ENCODE results near the gene CBX5. TPM values are rescaled to one million over a fixed set of nuclear protein-coding genes. Genes with fewer than 3 reads are reported as not detected.

CBX5 gene
- total RNA-seq, 1 experiment from 2014 or later = 173 TPM

GRCh38 chr12:54201001-54201794, 78.7 kb downstream of the CBX5 start:
- intact Hi-C loops (cut with micrococcal nuclease; ENCODE audit: unreplicated experiment) = loop anchor here (2.0 kb wide), 1 partner anchor 194 kb away; no protein-coding TSS in a partner anchor
- no peaks in the 10 kb centered on the region for H3K36me3 Mint-ChIP-seq (ENCODE audit: insufficient read depth, unreplicated experiment)
- peak; percentile 98 for TF ChIP-seq CTCF (IDR thresholded peaks at IDR 0.05; ENCODE audit: unreplicated experiment)
- no TSS peak for BruUV-seq (replicated peaks)
- no peak overlapping the region for H3K4me3 Mint-ChIP-seq (ENCODE audit: low read depth, unreplicated experiment)
- no peaks in the 10 kb centered on the region for H3K9me3 Mint-ChIP-seq (ENCODE audit: low read depth, unreplicated experiment)
- no peaks in the 10 kb centered on the region for H3K4me1 Mint-ChIP-seq (ENCODE audit: low read depth, unreplicated experiment)
- H3K27ac Mint-ChIP-seq (ENCODE audit: unreplicated experiment) = no peak overlapping the region
- CTCF ChIA-PET = interaction anchor here (0.6 to 2.2 kb wide), 23 partner anchors 8 to 499 kb away, joined by 3 to 58 read pairs (median 4); partner anchors contain the start of genes HOXC10, HOXC5, HOXC6 and HOXC8
- peaks cover 82% of the 10 kb centered on the region for H3K27me3 Mint-ChIP-seq (ENCODE audit: unreplicated experiment)
- peak; percentile 88 for DNase-seq

DNA sequence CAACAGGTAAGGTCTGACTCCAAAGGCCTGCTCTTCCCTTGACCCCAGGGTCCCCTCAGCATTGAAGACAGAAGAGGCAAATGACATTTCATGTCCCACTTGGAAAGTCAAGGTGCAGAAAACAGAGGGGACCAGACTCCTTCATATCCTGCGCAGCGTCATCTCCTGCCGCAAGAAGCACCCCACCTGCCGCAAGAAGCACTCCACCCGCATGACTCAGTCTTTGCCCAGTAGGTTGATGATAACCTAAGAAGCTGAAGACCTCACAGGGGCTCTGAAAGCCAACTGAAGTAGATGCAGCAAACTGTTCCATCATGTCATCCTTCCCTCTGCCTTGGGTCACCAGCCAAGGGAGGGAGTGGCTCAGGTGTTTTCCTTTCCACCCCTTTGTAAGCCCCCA, 79.5 kb downstream of the CBX5 start:
- CTCF ChIA-PET = interaction anchor here (1.6 to 1.9 kb wide), 3 partner anchors 9 to 210 kb away, joined by 5 to 58 read pairs (median 24); partner anchors contain the start of gene HOXC5
- H3K36me3 Mint-ChIP-seq (ENCODE audit: insufficient read depth, unreplicated experiment) = no peaks in the 10 kb centered on the region
- no TSS peak for BruUV-seq (replicated peaks)
- H3K27me3 Mint-ChIP-seq (ENCODE audit: unreplicated experiment) = peaks cover 82% of the 10 kb centered on the region
- no peak overlapping the region for H3K27ac Mint-ChIP-seq (ENCODE audit: unreplicated experiment)
- TF ChIP-seq CTCF (IDR thresholded peaks at IDR 0.05; ENCODE audit: unreplicated experiment) = no peak
- no peak for DNase-seq
- intact Hi-C loops (cut with micrococcal nuclease; ENCODE audit: unreplicated experiment) = loop anchor here (2.0 kb wide), 1 partner anchor 194 kb away; no protein-coding TSS in a partner anchor
- H3K9me3 Mint-ChIP-seq (ENCODE audit: low read depth, unreplicated experiment) = no peaks in the 10 kb centered on the region
- H3K4me3 Mint-ChIP-seq (ENCODE audit: low read depth, unreplicated experiment) = no peak overlapping the region
- H3K4me1 Mint-ChIP-seq (ENCODE audit: low read depth, unreplicated experiment) = peaks cover 6% of the 10 kb centered on the region

GRCh38 chr12:54199917-54200316, 80.0 kb downstream of the CBX5 start:
- Mint-ChIP-seq H3K27me3 (ENCODE audit: unreplicated experiment) (peaks cover 82% of the 10 kb centered on the region), H3K9me3 (ENCODE audit: low read depth, unreplicated experiment) (no peaks in the 10 kb centered on the region), H3K27ac (ENCODE audit: unreplicated experiment) (no peak overlapping the region), H3K36me3 (ENCODE audit: insufficient read depth, unreplicated experiment) (no peaks in the 10 kb centered on the region), H3K4me3 (ENCODE audit: low read depth, unreplicated experiment) (no peak overlapping the region), H3K4me1 (ENCODE audit: low read depth, unreplicated experiment) (peaks cover 10% of the 10 kb centered on the region)
- no peak for TF ChIP-seq CTCF (IDR thresholded peaks at IDR 0.05; ENCODE audit: unreplicated experiment)
- intact Hi-C loops (cut with micrococcal nuclease; ENCODE audit: unreplicated experiment) = loop anchor here (2.0 kb wide), 1 partner anchor 193 kb away; no protein-coding TSS in a partner anchor
- CTCF ChIA-PET = interaction anchor here (0.6 to 1.9 kb wide), 3 partner anchors 167 to 182 kb away, joined by 3 to 58 read pairs (median 4); partner anchors contain the start of gene HOXC5
- no TSS peak for BruUV-seq (replicated peaks)
- DNase-seq = no peak

GRCh38 chr12:54199034-54199433, 80.9 kb downstream of the CBX5 start:
- DNase-seq = no peak
- no peak for TF ChIP-seq CTCF (IDR thresholded peaks at IDR 0.05; ENCODE audit: unreplicated experiment)
- no peaks in the 10 kb centered on the region for H3K36me3 Mint-ChIP-seq (ENCODE audit: insufficient read depth, unreplicated experiment)
- intact Hi-C loops (cut with micrococcal nuclease; ENCODE audit: unreplicated experiment) = no loop called here
- no peak overlapping the region for H3K4me3 Mint-ChIP-seq (ENCODE audit: low read depth, unreplicated experiment)
- peaks cover 82% of the 10 kb centered on the region for H3K27me3 Mint-ChIP-seq (ENCODE audit: unreplicated experiment)
- peaks cover 10% of the 10 kb centered on the region for H3K4me1 Mint-ChIP-seq (ENCODE audit: low read depth, unreplicated experiment)
- no TSS peak for BruUV-seq (replicated peaks)
- H3K9me3 Mint-ChIP-seq (ENCODE audit: low read depth, unreplicated experiment) = no peaks in the 10 kb centered on the region
- CTCF ChIA-PET = interaction anchor here (0.9 to 1.1 kb wide), 3 partner anchors 77 to 190 kb away, joined by 4 to 11 read pairs (median 6); partner anchors contain the start of gene HOXC8
- H3K27ac Mint-ChIP-seq (ENCODE audit: unreplicated experiment) = no peak overlapping the region
